T follicular helper cell (primary cell): ENCODE measurements around the gene DYNC1I1.

Source experiments
- DNase-seq: peaks from one replicate; pipeline ENCODE4 v3.0.0-alpha.2; 2020; ENCODE audit warnings: low read depth

Gene DYNC1I1

DNA sequence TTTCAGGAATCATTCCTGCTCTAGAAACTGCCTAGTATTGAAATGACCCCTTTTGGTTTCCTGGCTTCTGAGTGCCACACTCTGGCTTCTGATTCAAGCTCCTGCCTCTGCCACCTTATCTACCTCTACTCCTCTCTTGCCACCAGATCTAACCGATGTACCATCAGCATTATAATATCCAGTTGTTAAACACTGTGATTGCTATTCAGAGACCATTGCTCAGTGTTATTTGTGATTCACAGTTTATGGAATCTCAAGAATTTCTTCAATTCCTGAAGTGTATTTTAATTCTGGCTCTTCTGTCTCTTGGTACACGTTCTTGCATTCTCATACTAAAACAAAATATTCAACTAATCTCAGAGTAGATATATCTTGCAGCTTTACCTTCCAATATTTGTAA lies 88.7 kb downstream of the DYNC1I1 start:
- DNase-seq = no peak

DNA sequence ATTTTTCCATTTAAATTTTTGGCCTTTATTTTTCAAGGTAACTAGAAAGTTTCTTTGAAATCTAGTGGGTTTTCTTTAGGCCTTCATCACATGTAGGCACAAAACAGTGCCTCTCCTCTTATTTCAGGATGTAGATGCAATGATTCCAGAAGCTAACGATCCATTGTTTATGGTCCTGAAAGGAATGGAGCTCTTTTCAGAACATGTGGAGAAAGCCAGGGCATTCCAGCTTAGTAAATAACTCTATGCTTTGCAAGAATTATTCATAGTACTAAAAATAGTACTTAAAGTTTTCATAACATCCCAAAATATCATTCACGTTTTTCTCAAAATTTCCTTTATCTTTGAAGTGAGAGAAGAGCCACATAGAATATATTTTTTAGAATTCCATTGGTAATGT lies 91.3 kb downstream of the DYNC1I1 start:
- DNase-seq = no peak

DNA sequence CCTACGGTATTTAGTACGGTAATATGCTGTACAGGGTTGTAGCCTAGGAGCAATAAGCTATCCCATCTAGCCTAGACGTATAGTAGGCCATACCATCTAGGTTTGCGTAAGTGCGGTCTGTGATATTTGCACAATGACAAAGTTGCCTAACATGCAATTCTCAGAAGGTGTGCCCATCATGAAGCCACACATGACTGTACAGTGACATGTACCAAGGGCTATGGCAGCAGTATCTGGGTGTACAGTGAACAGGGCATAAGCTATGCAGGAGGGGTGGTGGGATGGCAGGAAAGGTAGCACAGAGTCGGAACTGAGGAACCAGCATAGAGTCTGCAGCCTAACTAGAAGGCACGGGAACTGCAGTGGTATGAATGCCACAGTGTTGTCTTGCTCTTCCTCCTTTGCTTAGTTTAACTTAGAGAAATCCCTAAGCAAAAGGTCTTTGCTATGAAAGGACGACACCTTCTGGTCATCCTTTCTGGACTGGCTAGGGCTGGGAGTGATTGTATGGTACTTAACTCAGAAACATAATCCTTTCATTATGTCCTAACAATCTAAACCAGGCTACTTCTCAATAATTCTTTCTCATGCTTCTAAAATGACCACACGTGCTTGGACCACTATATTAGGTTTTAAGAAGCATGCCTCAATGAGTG lies 93.5 kb downstream of the DYNC1I1 start:
- no peak for DNase-seq

DNA sequence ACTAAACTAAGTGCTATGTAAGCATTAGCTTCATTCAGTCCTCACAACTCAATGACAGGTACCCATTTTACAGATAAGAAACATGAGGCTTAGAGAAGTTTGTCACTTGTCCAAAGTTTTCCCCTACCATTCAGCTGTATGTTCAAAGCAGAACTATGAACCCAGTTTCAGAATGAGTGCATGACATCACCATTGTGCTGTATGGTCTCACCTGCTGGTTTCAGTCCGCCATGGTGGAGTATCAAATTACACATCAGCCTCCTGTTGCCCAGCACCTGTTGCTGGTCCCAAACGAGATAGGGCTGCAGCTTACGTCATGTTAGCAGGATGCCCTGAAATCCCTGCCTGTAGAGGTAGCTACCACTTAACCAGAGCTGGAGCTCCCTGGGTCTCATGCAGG lies 95.0 kb downstream of the DYNC1I1 start:
- no peak for DNase-seq

- no peak for DNase-seq
Observed at GRCh38 chr7:95871075-95871848, 98.9 kb downstream of the DYNC1I1 start.

- no peak for DNase-seq
Observed at GRCh38 chr7:95871896-95872295, 99.5 kb downstream of the DYNC1I1 start.

DNA sequence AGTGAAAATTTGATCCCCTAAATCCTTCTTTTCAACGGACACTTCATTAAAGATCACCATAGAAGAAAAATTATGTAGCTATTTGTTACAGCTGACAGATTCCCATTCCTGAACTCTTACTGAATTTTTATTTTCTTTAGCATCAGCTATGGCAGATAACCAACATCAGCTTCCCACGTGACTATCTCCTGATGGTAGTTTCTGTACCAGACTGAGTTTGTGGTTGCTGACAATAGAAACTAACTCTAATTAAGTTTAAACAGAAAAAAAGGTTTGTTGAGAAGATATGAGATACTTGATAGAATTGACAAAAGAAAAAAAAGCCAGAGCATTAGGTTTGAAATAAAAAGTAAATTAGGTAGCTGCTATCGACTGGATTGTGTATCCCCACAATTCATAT lies 101.8 kb downstream of the DYNC1I1 start:
- no peak for DNase-seq

GRCh38 chr7:95874541-95875265 lies 102.3 kb downstream of the DYNC1I1 start:
- no peak for DNase-seq

GRCh38 chr7:95875519-95875918 lies 103.2 kb downstream of the DYNC1I1 start:
- DNase-seq = no peak

DNA sequence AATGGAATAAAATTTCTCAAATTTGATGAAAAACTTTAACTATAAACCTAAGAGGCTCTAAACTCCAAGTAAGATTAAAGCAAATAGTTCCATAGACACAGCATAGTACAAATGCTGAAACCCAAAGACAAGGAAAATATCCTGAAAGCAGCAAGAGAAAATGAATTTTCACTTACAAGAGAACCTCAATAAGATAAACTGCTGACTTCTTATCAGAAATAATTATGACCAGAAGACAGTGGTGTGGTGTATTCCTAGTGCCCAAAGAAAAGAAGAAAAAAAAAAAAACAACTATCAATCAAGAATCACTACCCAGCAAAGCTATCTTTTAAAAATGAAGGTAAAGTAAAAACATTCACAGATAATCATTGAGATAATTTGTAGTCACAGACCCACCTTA lies 106.3 kb downstream of the DYNC1I1 start:
- no peak for DNase-seq

DNA sequence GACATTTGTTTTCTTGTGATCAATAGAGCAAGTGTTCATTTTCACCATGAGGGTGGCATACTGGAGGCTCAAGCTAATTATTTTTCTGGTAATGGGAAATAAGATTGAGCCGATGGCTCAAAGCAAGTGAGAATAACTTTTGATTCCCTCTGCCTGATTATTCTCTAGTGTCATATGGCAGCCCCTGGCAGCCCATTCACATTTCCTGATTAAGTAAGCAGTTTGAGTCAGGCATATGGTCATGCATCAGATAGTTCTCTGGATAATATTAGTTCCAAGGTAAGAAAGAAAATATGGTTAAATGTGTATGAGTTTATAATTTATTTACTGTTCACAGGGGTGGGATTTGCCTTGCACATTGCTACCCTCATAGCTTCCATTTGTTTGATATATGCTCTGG lies 109.2 kb downstream of the DYNC1I1 start:
- no peak for DNase-seq

DNA sequence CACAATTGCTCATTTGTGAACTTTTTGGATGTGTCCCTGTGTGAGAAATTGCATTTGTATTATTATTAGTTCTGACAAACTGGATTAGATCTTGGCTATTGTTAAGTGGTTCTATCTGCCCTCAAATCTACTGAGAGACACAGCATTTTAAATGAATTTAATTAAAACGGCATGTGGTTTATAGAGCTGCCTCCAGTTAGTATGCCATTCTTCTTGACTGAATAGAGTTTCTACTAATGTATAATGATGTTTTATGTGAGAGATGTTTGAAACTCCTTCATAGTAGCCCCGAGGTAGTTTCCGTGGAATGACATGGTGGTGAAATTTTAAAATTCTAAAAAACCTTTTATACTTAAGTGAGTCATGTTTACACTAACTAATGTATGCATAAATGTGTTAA lies 110.9 kb downstream of the DYNC1I1 start:
- no peak for DNase-seq

DNA sequence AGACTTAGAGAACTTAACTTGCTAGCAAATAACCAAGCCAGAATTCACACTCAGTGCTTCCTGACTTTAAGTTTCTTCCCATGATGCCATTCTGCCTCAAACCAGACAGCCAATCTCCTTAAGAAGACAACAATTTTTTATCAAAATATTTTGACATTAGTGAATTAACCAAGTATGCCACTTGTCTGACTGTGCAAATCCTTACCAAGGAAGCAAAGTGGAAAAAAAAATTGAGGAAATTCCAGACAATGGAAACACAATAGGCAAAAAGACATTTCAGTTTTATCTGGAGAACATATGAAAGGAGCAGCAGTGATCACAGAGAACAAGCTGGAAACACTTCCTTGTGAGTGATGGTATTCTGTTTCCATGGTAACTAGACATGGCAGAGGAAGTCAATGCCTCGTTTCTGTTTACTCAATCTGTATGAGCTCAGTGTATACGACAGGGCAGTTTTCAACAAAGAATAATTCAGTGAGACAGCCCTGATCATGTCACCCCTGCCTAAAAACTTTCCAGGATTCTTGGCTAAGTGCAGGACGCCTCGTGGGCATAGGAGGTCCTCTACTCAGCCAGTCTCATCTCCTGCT lies 114.2 kb downstream of the DYNC1I1 start:
- no peak for DNase-seq

GRCh38 chr7:95893484-95893883 lies 121.1 kb downstream of the DYNC1I1 start:
- no peak for DNase-seq

- DNase-seq = no peak
Observed at GRCh38 chr7:95897557-95898251, 125.3 kb downstream of the DYNC1I1 start.

GRCh38 chr7:95899919-95900513 lies 127.7 kb downstream of the DYNC1I1 start:
- no peak for DNase-seq

DNA sequence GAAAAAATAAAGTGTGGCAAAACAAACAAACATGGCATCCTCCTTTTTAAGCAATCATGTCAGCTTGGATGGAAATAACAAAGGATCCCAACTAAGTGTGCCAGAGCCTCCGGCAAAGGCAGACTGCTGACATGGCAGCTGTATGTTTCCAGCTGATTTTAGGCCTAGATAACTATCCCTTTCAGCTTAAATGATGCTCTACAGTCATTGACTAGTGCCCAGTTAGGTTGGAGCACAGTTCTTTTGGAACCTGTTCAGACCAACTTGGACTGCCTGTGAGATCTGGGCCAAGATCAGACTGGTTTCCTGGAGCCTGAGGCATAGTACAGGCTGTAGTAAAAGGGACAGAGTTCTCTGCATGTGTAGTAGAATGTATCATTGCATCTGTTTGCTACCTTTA lies 128.7 kb downstream of the DYNC1I1 start:
- no peak for DNase-seq

DNA sequence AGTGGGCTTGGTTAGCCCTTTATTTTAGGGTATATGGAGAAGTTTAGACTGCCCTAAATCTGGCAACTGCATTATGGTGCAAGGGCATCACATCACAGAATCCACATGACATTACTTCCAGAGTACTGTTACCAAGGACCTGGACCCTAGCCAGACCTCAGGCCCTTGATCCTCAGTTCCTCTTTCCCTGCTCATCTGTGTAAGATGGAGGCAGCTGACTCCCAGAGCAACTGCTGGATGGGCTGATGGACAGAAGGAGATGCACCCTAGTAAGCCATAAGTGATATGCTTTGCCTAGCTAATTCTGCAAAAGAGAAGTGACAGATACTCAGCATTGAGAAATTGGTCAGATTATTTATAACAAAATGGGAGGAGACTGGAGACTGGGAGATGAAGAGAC lies 131.7 kb downstream of the DYNC1I1 start:
- no peak for DNase-seq

GRCh38 chr7:95905167-95905566 lies 132.8 kb downstream of the DYNC1I1 start:
- no peak for DNase-seq

DNA sequence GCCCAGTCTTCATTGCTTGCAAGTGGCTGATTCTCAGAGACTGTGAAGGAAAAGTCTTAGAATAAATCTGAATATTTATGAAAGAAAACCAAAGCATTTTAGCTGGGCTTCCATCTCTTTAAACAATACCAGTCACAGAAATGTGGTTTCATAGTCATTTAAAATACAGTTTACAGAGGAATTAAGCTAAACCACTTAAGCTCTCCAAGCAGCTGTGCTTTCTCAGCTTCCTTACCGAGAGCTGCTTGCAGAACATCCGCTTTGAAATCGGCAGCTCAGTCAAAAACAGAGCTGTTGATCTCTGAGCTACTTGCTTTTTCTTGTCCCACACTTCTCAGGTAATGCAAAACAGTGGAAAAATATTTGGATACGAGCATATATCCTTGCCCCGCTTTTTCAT lies 134.5 kb downstream of the DYNC1I1 start:
- DNase-seq = no peak

DNA sequence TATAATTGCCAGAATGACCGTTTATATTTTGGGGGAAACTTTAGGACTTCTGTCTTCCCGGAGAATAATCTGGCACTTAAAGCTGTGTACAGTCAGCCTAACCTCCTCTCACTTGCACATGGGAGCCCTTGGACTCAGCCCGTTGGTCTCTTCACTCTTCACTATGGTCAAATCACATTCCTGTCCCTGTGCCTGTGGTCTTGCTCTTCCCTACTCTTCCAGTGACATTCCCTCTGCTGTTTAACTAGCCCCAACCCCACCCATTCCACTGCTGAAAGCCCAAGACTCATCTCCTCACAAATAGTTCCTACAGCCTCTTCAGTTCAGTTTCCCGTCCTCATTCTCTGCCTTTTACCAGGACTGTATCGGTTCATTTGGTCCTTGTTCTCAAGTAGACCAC lies 135.0 kb downstream of the DYNC1I1 start:
- DNase-seq = no peak

DNA sequence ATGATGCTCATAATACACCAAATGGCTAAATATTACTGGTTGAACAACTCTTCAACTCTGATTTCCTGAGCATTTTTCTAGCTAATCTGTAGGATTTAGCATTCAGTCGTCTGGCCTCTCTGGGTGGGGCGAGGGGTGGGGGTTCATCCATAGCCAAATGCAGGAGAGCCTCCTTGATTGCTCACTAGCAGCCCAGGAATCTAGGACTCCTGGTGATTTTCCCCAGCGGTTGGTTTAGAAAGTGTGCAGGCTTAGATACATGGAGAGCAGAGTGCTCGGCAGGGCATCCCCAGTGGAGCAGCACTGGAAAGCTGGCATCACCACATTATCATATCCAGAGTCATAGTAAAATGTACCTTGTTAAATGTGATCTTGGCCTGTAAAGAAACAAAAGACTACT lies 136.1 kb downstream of the DYNC1I1 start:
- DNase-seq = no peak
